Measurements from ENCODE around the gene ZNF318. TPM values are rescaled to one million over a fixed set of nuclear protein-coding genes. Genes with fewer than 3 reads are reported as not detected.

ZNF318 gene
- polyA plus RNA-seq, 2 of the 4 experiments (the other 2 are of a cell fraction) = 5.0 to 9.2 TPM

DNA sequence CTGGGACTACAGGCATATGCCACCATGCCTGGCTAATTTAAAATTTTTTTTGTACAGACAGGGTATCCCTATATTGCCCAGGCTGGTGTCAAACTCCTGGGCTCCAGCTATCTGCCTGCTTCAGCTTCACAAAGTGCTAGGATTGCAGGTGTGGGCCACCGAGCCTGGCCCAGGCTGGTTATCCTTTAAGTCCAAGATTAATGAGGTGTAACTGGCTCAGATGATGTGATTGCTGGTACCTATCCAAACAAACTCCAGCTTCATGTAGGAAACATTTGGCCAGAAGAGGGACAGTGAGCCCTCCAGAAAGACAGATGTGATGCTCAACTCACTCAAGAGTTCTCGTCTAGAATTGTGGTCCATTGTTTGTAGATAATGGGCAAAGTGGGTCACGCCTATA, 9.2 kb upstream of the ZNF318 start:
- Histone ChIP-seq H3K4me1 (no peaks in the 10 kb centered on the region), H3K27ac (no peak overlapping the region), H3K4me3 (no peak overlapping the region), H3K4me2 (no peak overlapping the region), H3K9me3 (no peaks in the 10 kb centered on the region)
- no peak for FAIRE-seq
- CTCF ChIA-PET = interaction anchor here (0.6 kb wide), 1 partner anchor 19 kb away, joined by 3 read pairs; no protein-coding TSS in a partner anchor
- ATAC-seq = no peak
- POLR2A ChIA-PET = interaction anchor here (2.5 kb wide), 1 partner anchor 9 kb away, joined by 10 read pairs; the partner anchor contains the start of gene ZNF318
- DNase-seq (ENCODE audit: low read depth in 1 of 2, low spot score in 1 of 2) = no peak
- 67% methylated on average over 3 of the region's 3 CpGs for WGBS (ENCODE audit: missing lambda C conversion rate)
- TF ChIP-seq MAFK (IDR thresholded peaks at IDR 0.05; ENCODE audit: partially characterized antibody) (no peak), HOXB13 (CRISPR knock-in tag; IDR thresholded peaks at IDR 0.05; ENCODE audit: low read depth) (no peak), NR3C1 (IDR thresholded peaks at IDR 0.05) (no peak), JUN (IDR thresholded peaks at IDR 0.05) (no peak), KDM1A (IDR thresholded peaks at IDR 0.05; ENCODE audit: low read depth) (no peak), SMC3 (IDR thresholded peaks at IDR 0.05) (no peak), TP53 (CRISPR knock-in tag; IDR thresholded peaks at IDR 0.05) (no peak), CHD2 (IDR thresholded peaks at IDR 0.05; ENCODE audit: low read length, partially characterized antibody) (no peak), ZSCAN20 (CRISPR knock-in tag; IDR thresholded peaks at IDR 0.05) (no peak), ESRRA (IDR thresholded peaks at IDR 0.05; ENCODE audit: borderline replicate concordance, low read length) (no peak), HDAC2 (IDR thresholded peaks at IDR 0.05) (no peak), JUNB (IDR thresholded peaks at IDR 0.05) (no peak), GATA3 (IDR thresholded peaks at IDR 0.05; ENCODE audit: borderline replicate concordance) (no peak), HEYL (CRISPR knock-in tag; IDR thresholded peaks at IDR 0.05) (no peak), CBX2 (IDR thresholded peaks at IDR 0.05; ENCODE audit: borderline replicate concordance, low read depth) (no peak), KDM5A (IDR thresholded peaks at IDR 0.05) (no peak), CEBPB (IDR thresholded peaks at IDR 0.05) (no peak)
- TF ChIP-seq, protein P1, sequence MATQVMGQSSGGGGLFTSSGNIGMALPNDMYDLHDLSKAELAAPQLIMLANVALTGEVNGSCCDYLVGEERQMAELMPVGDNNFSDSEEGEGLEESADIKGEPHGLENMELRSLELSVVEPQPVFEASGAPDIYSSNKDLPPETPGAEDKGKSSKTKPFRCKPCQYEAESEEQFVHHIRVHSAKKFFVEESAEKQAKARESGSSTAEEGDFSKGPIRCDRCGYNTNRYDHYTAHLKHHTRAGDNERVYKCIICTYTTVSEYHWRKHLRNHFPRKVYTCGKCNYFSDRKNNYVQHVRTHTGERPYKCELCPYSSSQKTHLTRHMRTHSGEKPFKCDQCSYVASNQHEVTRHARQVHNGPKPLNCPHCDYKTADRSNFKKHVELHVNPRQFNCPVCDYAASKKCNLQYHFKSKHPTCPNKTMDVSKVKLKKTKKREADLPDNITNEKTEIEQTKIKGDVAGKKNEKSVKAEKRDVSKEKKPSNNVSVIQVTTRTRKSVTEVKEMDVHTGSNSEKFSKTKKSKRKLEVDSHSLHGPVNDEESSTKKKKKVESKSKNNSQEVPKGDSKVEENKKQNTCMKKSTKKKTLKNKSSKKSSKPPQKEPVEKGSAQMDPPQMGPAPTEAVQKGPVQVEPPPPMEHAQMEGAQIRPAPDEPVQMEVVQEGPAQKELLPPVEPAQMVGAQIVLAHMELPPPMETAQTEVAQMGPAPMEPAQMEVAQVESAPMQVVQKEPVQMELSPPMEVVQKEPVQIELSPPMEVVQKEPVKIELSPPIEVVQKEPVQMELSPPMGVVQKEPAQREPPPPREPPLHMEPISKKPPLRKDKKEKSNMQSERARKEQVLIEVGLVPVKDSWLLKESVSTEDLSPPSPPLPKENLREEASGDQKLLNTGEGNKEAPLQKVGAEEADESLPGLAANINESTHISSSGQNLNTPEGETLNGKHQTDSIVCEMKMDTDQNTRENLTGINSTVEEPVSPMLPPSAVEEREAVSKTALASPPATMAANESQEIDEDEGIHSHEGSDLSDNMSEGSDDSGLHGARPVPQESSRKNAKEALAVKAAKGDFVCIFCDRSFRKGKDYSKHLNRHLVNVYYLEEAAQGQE (IDR thresholded peaks at IDR 0.05) = no peak

DNA sequence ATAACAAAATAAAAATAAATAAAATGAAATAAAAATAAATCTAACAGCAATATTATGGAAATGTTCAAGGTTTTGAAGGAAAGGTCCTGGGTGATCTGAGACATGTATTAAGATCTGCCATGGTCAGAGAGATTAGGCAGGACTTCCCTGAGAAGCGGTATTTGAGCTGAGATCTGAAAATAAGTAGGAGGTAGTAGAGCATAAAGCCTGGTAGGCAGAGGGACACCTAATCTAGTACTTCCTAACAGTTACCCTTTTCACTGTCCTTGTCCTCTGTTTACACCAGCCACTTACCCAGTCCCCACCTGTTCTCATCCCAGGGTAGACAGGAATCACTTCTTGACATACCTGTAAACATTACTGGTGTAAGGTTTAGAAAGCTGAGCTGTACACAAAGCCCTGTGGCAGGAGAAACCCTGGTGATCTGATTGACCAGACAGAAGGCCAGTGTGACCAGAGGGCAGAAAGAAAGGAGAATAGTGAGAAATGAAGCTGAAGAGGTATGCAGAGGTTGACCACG, 8.3 kb upstream of the ZNF318 start:
- H3K27ac ChIP-seq = no peak overlapping the region
- no peaks in the 10 kb centered on the region for H3K9me3 ChIP-seq
- no peak for TF ChIP-seq ZC3H11A (IDR thresholded peaks at IDR 0.05)
- TF ChIP-seq KDM1A (IDR thresholded peaks at IDR 0.05; ENCODE audit: low read depth) = no peak
- no peak for TF ChIP-seq CHD4 (IDR thresholded peaks at IDR 0.05; ENCODE audit: borderline replicate concordance)
- no peak for TF ChIP-seq NR3C1 (IDR thresholded peaks at IDR 0.05)
- TF ChIP-seq CEBPB (IDR thresholded peaks at IDR 0.05) = no peak
- no peak for TF ChIP-seq CHD2 (IDR thresholded peaks at IDR 0.05; ENCODE audit: low read length, partially characterized antibody)
- no peak for TF ChIP-seq HOXB13 (CRISPR knock-in tag; IDR thresholded peaks at IDR 0.05; ENCODE audit: low read depth)
- no peak for TF ChIP-seq TFCP2L1 (CRISPR knock-in tag; IDR thresholded peaks at IDR 0.05)
- TF ChIP-seq RAD21 (conservative IDR thresholded peaks at IDR 0.05 in 1 of 2, IDR thresholded peaks at IDR 0.05 in 1 of 2) = no peak
- no peak for TF ChIP-seq MAFK (IDR thresholded peaks at IDR 0.05; ENCODE audit: partially characterized antibody)
- TF ChIP-seq, protein P2, sequence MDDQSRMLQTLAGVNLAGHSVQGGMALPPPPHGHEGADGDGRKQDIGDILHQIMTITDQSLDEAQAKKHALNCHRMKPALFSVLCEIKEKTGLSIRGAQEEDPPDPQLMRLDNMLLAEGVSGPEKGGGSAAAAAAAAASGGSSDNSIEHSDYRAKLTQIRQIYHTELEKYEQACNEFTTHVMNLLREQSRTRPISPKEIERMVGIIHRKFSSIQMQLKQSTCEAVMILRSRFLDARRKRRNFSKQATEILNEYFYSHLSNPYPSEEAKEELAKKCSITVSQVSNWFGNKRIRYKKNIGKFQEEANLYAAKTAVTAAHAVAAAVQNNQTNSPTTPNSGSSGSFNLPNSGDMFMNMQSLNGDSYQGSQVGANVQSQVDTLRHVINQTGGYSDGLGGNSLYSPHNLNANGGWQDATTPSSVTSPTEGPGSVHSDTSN (IDR thresholded peaks at IDR 0.05) = no peak
- TF ChIP-seq, protein P3, sequence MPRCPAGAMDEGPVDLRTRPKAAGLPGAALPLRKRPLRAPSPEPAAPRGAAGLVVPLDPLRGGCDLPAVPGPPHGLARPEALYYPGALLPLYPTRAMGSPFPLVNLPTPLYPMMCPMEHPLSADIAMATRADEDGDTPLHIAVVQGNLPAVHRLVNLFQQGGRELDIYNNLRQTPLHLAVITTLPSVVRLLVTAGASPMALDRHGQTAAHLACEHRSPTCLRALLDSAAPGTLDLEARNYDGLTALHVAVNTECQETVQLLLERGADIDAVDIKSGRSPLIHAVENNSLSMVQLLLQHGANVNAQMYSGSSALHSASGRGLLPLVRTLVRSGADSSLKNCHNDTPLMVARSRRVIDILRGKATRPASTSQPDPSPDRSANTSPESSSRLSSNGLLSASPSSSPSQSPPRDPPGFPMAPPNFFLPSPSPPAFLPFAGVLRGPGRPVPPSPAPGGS (IDR thresholded peaks at IDR 0.05) = no peak
- TF ChIP-seq ZSCAN20 (CRISPR knock-in tag; IDR thresholded peaks at IDR 0.05) = no peak
- no peak for TF ChIP-seq FOSB (CRISPR knock-in tag; IDR thresholded peaks at IDR 0.05)
- no peak for TF ChIP-seq NFE2L2 (conservative IDR thresholded peaks at IDR 0.05; ENCODE audit: low read length)
- no peaks in the 10 kb centered on the region for H3K4me1 ChIP-seq
- ChIA-PET CTCF (interaction anchor here (1.5 kb wide), 1 partner anchor 22 kb away, joined by 3 read pairs; no protein-coding TSS in a partner anchor), POLR2A (interaction anchor here (2.5 kb wide), 1 partner anchor 8 kb away, joined by 10 read pairs; the partner anchor contains the start of gene ZNF318)
- H3K4me3 ChIP-seq = no peak overlapping the region
- ATAC-seq (no peak), DNase-seq (ENCODE audit: low read depth in 1 of 2, low spot score in 1 of 2) (no peak), FAIRE-seq (no peak)
- no peak overlapping the region for H3K4me2 ChIP-seq
- WGBS (ENCODE audit: missing lambda C conversion rate) = 48% methylated on average over 2 of the region's 2 CpGs

Data from A549 (cell line).